ENCODE measurements around the gene NXNL1. TPM values are rescaled to one million over a fixed set of nuclear protein-coding genes. Genes with fewer than 3 reads are reported as not detected.

Gene NXNL1
- total and polyA plus RNA-seq, 2 of the 4 experiments (the other 2 are of a cell fraction), result not detected

DNA sequence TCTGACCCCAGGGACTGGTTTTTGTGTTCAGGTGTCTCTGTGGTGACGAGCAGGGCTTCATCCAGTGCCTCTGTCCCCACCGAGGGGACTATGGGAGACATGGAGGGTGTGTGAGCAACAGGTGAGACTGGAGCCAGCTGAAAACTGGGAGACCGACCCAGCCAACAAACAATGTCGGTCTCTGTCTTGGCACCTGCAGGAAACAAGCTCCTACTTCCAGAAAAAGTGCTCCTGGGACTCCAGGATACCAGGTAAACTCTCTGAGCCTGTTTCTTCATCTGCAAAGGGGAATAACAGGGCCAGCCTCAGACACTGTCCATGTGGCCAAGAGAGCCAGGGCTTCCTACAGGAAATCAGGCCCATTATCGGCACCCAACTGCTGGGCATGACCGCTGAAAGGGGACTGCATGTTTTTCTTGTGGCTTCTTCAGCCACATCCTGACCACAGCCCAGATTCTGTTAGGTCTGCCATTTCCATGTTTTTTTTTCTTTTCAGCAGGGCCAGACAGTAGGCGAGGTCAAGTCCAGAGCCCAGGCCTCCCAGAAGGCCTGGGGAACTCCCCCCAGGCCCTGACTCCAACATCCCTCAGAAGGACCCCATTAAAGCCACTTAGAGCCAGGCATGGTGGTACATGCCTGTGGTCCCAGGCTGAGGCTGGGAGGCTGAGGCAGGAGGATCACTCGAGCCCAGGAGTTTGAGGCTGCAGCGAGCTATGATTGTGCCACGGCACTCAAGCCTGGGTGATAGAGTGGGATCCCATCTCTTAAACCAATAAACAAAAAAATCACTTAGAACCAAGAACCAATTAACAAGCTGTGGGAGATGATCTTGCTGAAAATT lies 54.5 kb downstream of the NXNL1 start:
- Histone ChIP-seq H3K9ac (ENCODE audit: low read depth, low read length) (no peak overlapping the region), H4K8ac (ENCODE audit: low read depth in 2 of 2, low read length in 2 of 2) (peak overlapping the region; percentile 21 to 78; a peak in 2 of 4 replicates), H2AK5ac (ENCODE audit: low read depth, low read length) (no peak overlapping the region), H4K91ac (ENCODE audit: insufficient read depth, low read depth, low read length) (no peak overlapping the region), H3K27ac (ENCODE audit: insufficient read depth, low read length) (no peak overlapping the region), H3K23ac (ENCODE audit: low read depth, low read length) (no peak overlapping the region), H2BK5ac (ENCODE audit: low read depth, low read length, poor library complexity, severe bottlenecking) (no peak overlapping the region), H3K79me1 (ENCODE audit: low read depth in 1 of 2, low read length in 2 of 2) (no peaks in the 10 kb centered on the region), H3K4ac (ENCODE audit: low read depth, low read length) (no peak overlapping the region), H4K20me1 (ENCODE audit: insufficient read depth, low read length) (no peaks in the 10 kb centered on the region), H3K4me1 (ENCODE audit: control insufficient read depth, insufficient read depth, low read length) (no peaks in the 10 kb centered on the region), H4K5ac (ENCODE audit: low read depth, low read length) (peak overlapping the region; percentile 70; the same call in 1 of the 2 replicates), H3K18ac (ENCODE audit: low read depth, low read length) (no peak overlapping the region), H3K9me1 (ENCODE audit: insufficient read depth, low read length) (peaks cover 2% of the 10 kb centered on the region; the same call in 1 of the 2 replicates), H3K36me3 (ENCODE audit: control insufficient read depth, insufficient read depth, low read length) (no peaks in the 10 kb centered on the region), H3K27me3 (ENCODE audit: control insufficient read depth, insufficient read depth, low read length) (no peaks in the 10 kb centered on the region), H2BK20ac (ENCODE audit: low read depth, low read length) (no peak overlapping the region), H2AK9ac (replicated peaks; ENCODE audit: low read depth, low read length, poor library complexity) (no peak overlapping the region), H2BK15ac (ENCODE audit: low read depth, low read length) (no peak overlapping the region), H3K9me3 (ENCODE audit: control insufficient read depth, insufficient read depth, low read length) (no peaks in the 10 kb centered on the region), H3K4me3 (ENCODE audit: insufficient read depth, low read depth, low read length) (no peak overlapping the region), H3K14ac (replicated peaks; ENCODE audit: low read depth, low read length) (no peak overlapping the region), H2BK120ac (ENCODE audit: low read depth, low read length) (no peak overlapping the region), H3K4me2 (ENCODE audit: low read depth, low read length) (no peak overlapping the region), H2AFZ (replicated peaks; ENCODE audit: low read length, poor library complexity) (peak overlapping the region; percentile 73), H3K56ac (ENCODE audit: extremely low read depth, insufficient read depth, low read length) (no peak overlapping the region)
- ATAC-seq (ENCODE audit: low read depth) (no peak), DNase-seq (no peak)
- ChIA-PET CTCF (no interaction called here), POLR2A (ENCODE audit: unreplicated experiment) (no interaction called here)
- BruUV-seq (replicated peaks), result no TSS peak
- dilution Hi-C loops (cut with HindIII; ENCODE audit: low sequenced_read_pairs, unreplicated experiment), result no loop called here
- no peak for TF ChIP-seq RCOR1 (IDR thresholded peaks at IDR 0.05; ENCODE audit: insufficient replicate concordance, low read length)
- TF ChIP-seq CEBPB (IDR thresholded peaks at IDR 0.05; ENCODE audit: low read depth, low read length), result no peak
- no peak for TF ChIP-seq SMC3 (IDR thresholded peaks at IDR 0.05; ENCODE audit: low read depth, low read length)
- TF ChIP-seq POLR2A (IDR thresholded peaks at IDR 0.05; ENCODE audit: low read depth, low read length), result no peak
- 88% methylated on average over 4 of the region's 10 CpGs; no CpG with 5 or more reads in 1 of the 2 experiments for WGBS, 2 experiments (ENCODE audit: extremely low coverage in 2 of 2, insufficient read length in 1 of 2)
- in situ Hi-C loops (cut with MboI; ENCODE audit: low sequenced_read_pairs), result no loop called here
- intact Hi-C loops (cut with micrococcal nuclease), result no loop called here

Other genes with a start within 250 kb of the NXNL1 start
- 17.2 and 18.1 TPM in 2 replicates for gene USE1, start 245.6 kb downstream of the NXNL1 start, total RNA-seq (2012; rRNA removed)
- 24.2 and 28.7 TPM in 2 replicates for gene USE1, start 245.6 kb downstream of the NXNL1 start, polyA plus RNA-seq (2012; rRNA removed)
- gene OCEL1, start 234.7 kb downstream of the NXNL1 start, total RNA-seq (2012; rRNA removed), result 0.83 and 1.1 TPM in 2 replicates
- gene OCEL1, start 234.7 kb downstream of the NXNL1 start, polyA plus RNA-seq (2012; rRNA removed), result 5.7 and 7.2 TPM in 2 replicates
- gene NR2F6, start 215.0 kb downstream of the NXNL1 start, total RNA-seq (2012; rRNA removed), result 8.4 and 10.0 TPM in 2 replicates
- 20.5 and 28.5 TPM in 2 replicates for gene NR2F6, start 215.0 kb downstream of the NXNL1 start, polyA plus RNA-seq (2012; rRNA removed)
- not detected in 2 replicates for gene USHBP1, start 196.2 kb downstream of the NXNL1 start, total RNA-seq (2012; rRNA removed)
- gene USHBP1, start 196.2 kb downstream of the NXNL1 start, polyA plus RNA-seq (2012; rRNA removed), result not detected in 2 replicates
- gene BABAM1, start 193.5 kb downstream of the NXNL1 start, total RNA-seq (2012; rRNA removed), result 76.7 and 101 TPM in 2 replicates
- gene BABAM1, start 193.5 kb downstream of the NXNL1 start, polyA plus RNA-seq (2012; rRNA removed), result 95.1 and 106 TPM in 2 replicates
- gene ANKLE1, start 179.0 kb downstream of the NXNL1 start, total RNA-seq (2012; rRNA removed), result under 0.01 and 0.28 TPM in 2 replicates
- gene ANKLE1, start 179.0 kb downstream of the NXNL1 start, polyA plus RNA-seq (2012; rRNA removed), result 0.87 and 1.0 TPM in 2 replicates
- 3.6 and 3.9 TPM in 2 replicates for gene ABHD8, start 157.5 kb downstream of the NXNL1 start, total RNA-seq (2012; rRNA removed)
- gene ABHD8, start 157.5 kb downstream of the NXNL1 start, polyA plus RNA-seq (2012; rRNA removed), result 10.2 and 11.4 TPM in 2 replicates
- gene MRPL34, start 155.1 kb downstream of the NXNL1 start, total RNA-seq (2012; rRNA removed), result 7.3 and 17.2 TPM in 2 replicates
- 31.7 and 37.0 TPM in 2 replicates for gene MRPL34, start 155.1 kb downstream of the NXNL1 start, polyA plus RNA-seq (2012; rRNA removed)
- 33.7 and 35.0 TPM in 2 replicates for gene DDA1, start 151.4 kb downstream of the NXNL1 start, total RNA-seq (2012; rRNA removed)
- gene DDA1, start 151.4 kb downstream of the NXNL1 start, polyA plus RNA-seq (2012; rRNA removed), result 87.2 and 113 TPM in 2 replicates
- gene ANO8, start 126.1 kb downstream of the NXNL1 start, total RNA-seq (2012; rRNA removed), result 1.6 and 1.7 TPM in 2 replicates
- gene ANO8, start 126.1 kb downstream of the NXNL1 start, polyA plus RNA-seq (2012; rRNA removed), result 5.3 and 5.6 TPM in 2 replicates
- gene GTPBP3, start 123.4 kb downstream of the NXNL1 start, total RNA-seq (2012; rRNA removed), result 4.3 and 4.7 TPM in 2 replicates
- gene GTPBP3, start 123.4 kb downstream of the NXNL1 start, polyA plus RNA-seq (2012; rRNA removed), result 14.6 and 15.1 TPM in 2 replicates
- gene PLVAP, start 83.6 kb downstream of the NXNL1 start, total RNA-seq (2012; rRNA removed), result not detected in 2 replicates
- gene PLVAP, start 83.6 kb downstream of the NXNL1 start, polyA plus RNA-seq (2012; rRNA removed), result not detected in 2 replicates
- not detected in 2 replicates for gene CCDC194, start 66.7 kb downstream of the NXNL1 start, total RNA-seq (2012; rRNA removed)
- not detected in 2 replicates for gene CCDC194, start 66.7 kb downstream of the NXNL1 start, polyA plus RNA-seq (2012; rRNA removed)
- gene BST2, start 55.3 kb downstream of the NXNL1 start, total RNA-seq (2012; rRNA removed), result 0.18 and 0.28 TPM in 2 replicates
- gene BST2, start 55.3 kb downstream of the NXNL1 start, polyA plus RNA-seq (2012; rRNA removed), result 0.67 and 0.92 TPM in 2 replicates
- 13.8 and 13.9 TPM in 2 replicates for gene MVB12A, start 40.9 kb downstream of the NXNL1 start, total RNA-seq (2012; rRNA removed)
- gene MVB12A, start 40.9 kb downstream of the NXNL1 start, polyA plus RNA-seq (2012; rRNA removed), result 43.9 and 44.3 TPM in 2 replicates
- not detected in 2 replicates for gene TMEM221, start 12.3 kb downstream of the NXNL1 start, total RNA-seq (2012; rRNA removed)
- 0.06 and 0.12 TPM in 2 replicates for gene TMEM221, start 12.3 kb downstream of the NXNL1 start, polyA plus RNA-seq (2012; rRNA removed)
- 4.8 and 5.6 TPM in 2 replicates for gene SLC27A1, start 9.6 kb upstream of the NXNL1 start, total RNA-seq (2012; rRNA removed)
- gene SLC27A1, start 9.6 kb upstream of the NXNL1 start, polyA plus RNA-seq (2012; rRNA removed), result 12.9 and 15.6 TPM in 2 replicates
- 33.9 and 37.2 TPM in 2 replicates for gene PGLS, start 50.7 kb upstream of the NXNL1 start, total RNA-seq (2012; rRNA removed)
- 74.3 and 92.0 TPM in 2 replicates for gene PGLS, start 50.7 kb upstream of the NXNL1 start, polyA plus RNA-seq (2012; rRNA removed)
- gene COLGALT1, start 94.7 kb upstream of the NXNL1 start, total RNA-seq (2012; rRNA removed), result 74.2 and 77.1 TPM in 2 replicates
- 117 and 124 TPM in 2 replicates for gene COLGALT1, start 94.7 kb upstream of the NXNL1 start, polyA plus RNA-seq (2012; rRNA removed)
- under 0.01 and 0.18 TPM in 2 replicates for gene UNC13A, start 227.4 kb upstream of the NXNL1 start, total RNA-seq (2012; rRNA removed)
- 0.16 and 0.22 TPM in 2 replicates for gene UNC13A, start 227.4 kb upstream of the NXNL1 start, polyA plus RNA-seq (2012; rRNA removed)

All from IMR-90 (cell line).